ENCODE measurements around the gene F10.
A peak's percentile ranks its signal among the peaks of the same experiment; 100 is the strongest.
"Not testable (repeated sequence)": the region's sequence is repeated elsewhere in the genome, so short reads cannot be mapped to it uniquely, and the experiment has no call there.

Gene F10

DNA sequence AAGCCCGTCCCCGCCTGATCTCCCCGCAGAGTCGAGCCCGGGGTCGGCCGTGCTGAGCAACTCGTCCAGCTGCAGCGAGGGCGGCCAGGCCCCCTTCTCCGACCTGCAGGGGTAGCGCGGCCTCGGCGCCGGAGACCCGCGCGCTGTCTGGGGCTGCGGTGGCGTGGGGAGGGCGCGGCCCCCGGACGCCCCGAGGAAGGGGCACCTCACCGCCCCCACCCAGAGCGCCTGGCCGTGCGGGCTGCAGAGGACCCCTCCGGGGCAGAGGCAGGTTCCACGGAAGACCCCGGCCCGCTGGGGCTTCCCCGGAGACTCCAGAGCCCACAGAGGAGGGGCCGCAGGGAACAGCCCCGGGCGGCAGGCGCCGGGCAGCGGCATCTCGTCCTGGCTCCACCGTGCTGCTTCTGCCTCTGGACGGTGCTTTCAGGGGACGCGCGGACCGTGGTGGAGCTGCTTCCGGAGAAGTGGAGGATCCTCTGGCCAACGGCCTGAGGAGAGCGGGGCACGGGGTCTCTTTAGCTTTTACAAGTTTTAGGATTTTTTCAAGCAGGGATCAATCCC, 25.8 kb upstream of the F10 start:
- DNase-seq (ENCODE audit: low read depth) = no peak
- H3K4me3 ChIP-seq (ENCODE audit: low read depth, low read length) = no peak overlapping the region

DNA sequence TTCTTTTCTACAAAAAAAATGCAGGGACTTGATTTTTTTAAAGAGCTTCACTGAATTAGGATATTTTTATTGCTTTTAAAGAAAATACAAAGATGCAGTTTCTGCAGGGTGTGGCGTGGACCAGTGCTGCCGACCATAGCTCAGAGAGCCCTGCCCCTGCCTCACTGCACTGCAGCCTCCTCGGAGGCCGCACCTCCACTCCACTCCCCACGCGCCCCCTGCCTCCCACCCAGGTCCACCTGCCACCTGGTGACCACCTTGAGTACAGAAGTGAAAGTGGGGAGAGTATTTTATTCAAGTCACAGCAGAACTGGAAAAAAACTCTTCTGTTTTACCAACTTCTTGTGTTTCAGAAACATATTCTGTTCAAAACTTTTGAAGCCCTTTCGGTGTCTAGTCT, 24.9 kb upstream of the F10 start:
- H3K4me3 ChIP-seq (ENCODE audit: low read depth, low read length) = peak overlapping the region; percentile 11
- DNase-seq (ENCODE audit: low read depth) = no peak

DNA sequence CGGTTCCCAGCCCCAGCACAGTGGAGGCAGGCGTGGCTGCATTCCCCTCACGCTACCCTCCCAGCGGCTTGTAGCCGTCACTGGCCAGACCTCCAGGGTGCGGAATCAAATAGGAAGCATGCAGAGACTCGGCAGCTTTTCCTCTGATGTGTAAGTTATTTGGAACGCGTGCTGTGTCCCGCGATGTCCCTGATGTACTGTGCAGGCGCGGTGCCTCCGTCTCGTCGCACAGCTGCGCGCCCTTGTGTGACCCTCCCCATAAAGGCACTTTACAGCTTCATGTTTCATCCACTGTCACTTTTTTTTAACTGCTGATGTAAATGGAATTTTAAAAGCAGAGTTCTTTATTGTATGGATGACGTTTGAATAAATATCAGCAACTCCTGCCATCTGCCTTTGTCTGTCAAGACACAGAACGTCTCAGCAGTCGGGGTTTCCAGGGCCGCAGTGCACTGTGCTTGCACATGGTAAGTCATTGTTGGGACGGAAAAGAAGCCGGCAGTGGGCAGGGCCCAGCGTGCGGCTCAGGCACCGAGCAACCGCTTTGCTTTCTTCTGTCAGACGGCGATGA, 24.4 kb upstream of the F10 start:
- peak; percentile 46 for DNase-seq (ENCODE audit: low read depth)
- H3K4me3 ChIP-seq (ENCODE audit: low read depth, low read length) = peak overlapping the region; percentile 17

- DNase-seq (ENCODE audit: low read depth) = no peak
- H3K4me3 ChIP-seq (ENCODE audit: low read depth, low read length) = no peak overlapping the region
Observed at GRCh38 chr13:113099142-113099541, 23.5 kb upstream of the F10 start.

- H3K4me3 ChIP-seq (ENCODE audit: low read depth, low read length); DNase-seq (ENCODE audit: low read depth): not testable (repeated sequence)
Observed at GRCh38 chr13:113102302-113102701, 20.3 kb upstream of the F10 start.

DNA sequence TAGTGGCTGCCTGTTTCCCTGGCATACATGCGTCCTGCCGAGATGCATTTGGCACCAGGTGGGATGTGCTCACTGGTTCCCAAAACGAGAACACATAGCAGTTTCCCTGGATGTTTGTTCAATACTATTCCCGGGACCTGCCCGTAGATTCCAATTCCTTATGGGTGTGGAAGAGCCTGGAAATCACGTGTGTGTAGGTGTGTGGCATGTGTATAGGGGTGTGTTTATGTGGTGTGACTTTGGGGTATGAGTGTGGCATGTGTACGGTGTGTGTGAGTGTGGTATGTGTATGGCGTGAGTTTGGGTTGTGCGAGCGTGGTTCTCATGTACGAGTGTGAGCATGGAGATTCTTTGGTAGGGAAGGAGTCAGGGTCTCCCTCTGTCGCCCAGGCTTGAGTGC, 19.9 kb upstream of the F10 start:
- DNase-seq (ENCODE audit: low read depth) = no peak
- H3K4me3 ChIP-seq (ENCODE audit: low read depth, low read length) = no peak overlapping the region

- H3K4me3 ChIP-seq (ENCODE audit: low read depth, low read length) = no peak overlapping the region
- no peak for DNase-seq (ENCODE audit: low read depth)
Observed at GRCh38 chr13:113103646-113104045, 19.0 kb upstream of the F10 start.

DNA sequence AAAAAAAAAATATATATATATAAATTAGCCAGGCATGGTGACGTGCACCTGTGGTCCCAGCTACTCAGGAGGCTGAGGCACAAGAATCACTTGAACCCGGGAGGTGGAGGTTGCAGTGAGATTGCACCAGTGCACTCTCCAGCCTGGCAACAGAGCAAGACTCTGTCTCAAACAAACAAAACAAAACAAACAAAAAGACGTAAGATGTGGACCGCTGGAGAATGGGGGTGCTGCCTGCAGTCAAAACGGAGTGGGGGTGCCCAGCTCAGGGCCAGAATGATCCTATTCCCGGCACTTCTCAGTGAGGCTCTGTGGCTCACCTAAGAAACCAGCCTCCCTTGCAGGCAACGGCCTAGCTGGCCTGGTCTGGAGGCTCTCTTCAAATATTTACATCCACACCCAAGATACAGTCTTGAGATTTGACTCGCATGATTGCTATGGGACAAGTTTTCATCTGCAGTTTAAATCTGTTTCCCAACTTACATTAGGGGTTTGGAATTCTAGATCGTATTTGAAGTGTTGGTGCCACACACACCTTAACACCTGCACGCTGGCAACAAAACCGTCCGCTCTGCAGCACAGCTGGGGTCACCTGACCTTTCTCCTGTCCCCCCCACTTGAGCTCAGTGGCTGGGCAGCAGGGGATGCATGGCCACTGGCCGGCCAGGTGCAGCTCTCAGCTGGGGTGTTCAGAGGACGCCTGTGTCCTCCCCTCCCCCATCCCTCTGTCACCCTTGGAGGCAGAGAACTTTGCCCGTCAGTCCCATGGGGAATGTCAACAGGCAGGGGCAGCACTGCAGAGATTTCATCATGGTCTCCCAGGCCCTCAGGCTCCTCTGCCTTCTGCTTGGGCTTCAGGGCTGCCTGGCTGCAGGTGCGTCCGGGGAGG, 17.3 kb upstream of the F10 start, which contains the start of gene F7:
Gene F7, plus strand, starts transcription at position 760 of the 889 bp plus-strand sequence. Its CDS starts 51 bp downstream, at position 811.
- DNase-seq (ENCODE audit: low read depth) = no peak
- H3K4me3 ChIP-seq (ENCODE audit: low read depth, low read length) = no peak within 1 kb of the TSS

GRCh38 chr13:113105921-113106452, 16.6 kb upstream of the F10 start:
- DNase-seq (ENCODE audit: low read depth) = no peak
- no peak overlapping the region for H3K4me3 ChIP-seq (ENCODE audit: low read depth, low read length)

DNA sequence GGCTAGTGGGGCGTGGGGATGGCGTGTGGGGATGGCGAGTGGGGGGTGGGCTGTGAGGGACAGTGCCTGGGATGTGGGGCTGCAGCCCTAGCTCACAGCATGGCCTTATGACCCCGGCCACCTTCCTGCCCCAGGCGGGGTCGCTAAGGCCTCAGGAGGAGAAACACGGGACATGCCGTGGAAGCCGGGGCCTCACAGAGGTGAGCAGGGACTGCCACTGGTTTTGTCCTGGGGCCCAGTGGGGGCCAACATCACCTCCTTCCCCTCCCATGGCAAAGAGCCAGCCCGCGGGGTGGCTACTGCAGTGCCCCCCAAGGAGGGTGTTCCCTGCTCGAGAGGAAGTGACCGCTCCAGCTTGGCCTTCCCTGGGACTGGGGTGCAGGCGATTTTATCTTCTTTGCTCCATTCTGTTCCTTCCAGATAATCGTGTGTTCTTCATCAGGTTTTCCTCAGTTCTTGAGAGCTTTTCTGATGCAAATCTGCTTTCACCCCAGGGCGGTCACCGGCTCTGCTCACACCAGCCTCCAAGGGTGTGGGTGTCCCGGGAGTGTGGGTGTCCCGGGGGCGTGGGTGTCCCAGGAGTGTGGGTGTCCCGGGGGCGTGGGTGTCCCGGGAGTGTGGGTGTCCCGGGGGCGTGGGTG, 15.8 kb upstream of the F10 start:
- DNase-seq (ENCODE audit: low read depth) = no peak

DNA sequence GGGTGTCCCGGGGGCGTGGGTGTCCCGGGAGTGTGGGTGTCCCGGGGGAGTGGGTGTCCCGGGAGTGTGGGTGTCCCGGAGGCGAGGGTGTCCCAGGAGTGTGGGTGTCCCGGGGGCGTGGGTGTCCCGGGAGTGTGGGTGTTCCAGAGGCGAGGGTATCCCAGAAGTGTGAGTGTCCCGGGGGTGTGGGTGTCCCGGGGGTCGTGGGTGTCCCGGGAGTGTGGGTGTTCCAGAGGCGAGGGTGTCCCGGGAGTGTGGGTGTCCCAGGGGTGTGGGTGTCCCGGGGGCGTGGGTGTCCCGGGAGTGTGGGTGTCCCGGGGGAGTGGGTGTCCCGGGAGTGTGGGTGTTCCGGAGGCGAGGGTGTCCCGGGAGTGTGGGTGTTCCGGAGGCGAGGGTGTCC, 14.1 kb upstream of the F10 start:
- DNase-seq (ENCODE audit: low read depth); H3K4me3 ChIP-seq (ENCODE audit: low read depth, low read length): not testable (repeated sequence)

More for the DNA sequence above, 15.8 kb upstream of the F10 start:
- H3K4me3 ChIP-seq (ENCODE audit: low read depth, low read length) = no peak overlapping the region

GRCh38 chr13:113109151-113110047, 13.2 kb upstream of the F10 start:
- no peak overlapping the region for H3K4me3 ChIP-seq (ENCODE audit: low read depth, low read length)
- DNase-seq (ENCODE audit: low read depth) = no peak

DNA sequence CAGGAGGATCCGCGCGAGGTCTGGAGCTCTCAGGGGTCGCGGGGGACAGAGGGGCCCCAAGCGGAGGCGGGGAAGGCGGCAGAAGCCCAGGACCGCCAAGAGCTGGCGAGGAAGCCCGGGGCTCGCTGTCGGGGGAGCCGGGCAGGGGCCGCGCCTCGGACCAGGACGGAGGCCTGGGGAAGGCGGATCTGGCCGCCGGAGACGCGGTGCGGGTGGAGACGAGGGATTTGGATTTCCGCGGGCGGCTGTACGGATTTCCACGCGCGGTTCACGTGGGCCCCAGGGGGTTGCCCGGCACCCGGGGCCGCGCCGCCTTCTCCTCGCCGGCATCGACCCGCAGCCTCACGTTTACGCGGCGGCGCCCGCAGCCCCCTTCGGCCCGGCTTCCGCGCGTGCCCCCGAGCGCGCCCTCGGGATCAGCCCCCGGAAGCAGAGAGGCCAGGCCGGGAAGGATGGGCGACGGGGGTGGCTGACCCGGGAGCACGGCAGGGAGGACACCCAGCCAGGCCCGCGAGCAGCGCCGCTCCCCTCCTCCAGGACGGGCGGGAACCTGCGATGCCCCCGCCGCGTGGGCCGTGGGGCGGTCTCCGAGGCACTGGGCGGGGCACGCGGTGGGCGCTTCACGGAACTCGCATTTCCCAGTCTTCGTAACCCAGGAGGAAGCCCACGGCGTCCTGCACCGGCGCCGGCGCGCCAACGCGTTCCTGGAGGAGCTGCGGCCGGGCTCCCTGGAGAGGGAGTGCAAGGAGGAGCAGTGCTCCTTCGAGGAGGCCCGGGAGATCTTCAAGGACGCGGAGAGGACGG, 12.3 kb upstream of the F10 start:
- DNase-seq (ENCODE audit: low read depth) = no peak
- peak overlapping the region; percentile 33 for H3K4me3 ChIP-seq (ENCODE audit: low read depth, low read length)

DNA sequence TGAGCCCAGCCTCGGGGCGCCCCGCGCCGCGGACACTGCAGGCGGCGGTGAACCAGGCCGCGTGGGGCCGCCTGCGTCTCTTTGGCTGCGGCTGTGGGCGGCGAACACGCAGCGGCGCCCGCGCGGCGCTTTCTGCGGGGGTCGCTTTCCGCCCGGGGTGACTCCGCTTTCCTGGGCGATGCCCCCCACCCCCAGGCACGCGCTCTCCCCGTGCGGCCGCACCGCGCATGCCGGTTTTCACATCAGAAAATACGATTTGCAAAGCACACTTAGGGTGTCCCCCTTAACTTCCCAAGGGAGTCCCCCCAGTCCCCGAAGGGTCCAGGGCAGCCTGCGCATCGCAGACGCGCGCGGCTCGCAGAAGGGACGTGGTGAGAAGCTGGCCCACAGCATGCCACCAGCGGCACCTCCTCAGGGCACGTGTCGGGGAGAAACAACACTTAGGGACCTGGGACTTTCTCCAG, 11.7 kb upstream of the F10 start:
- no peak for DNase-seq (ENCODE audit: low read depth)
- H3K4me3 ChIP-seq (ENCODE audit: low read depth, low read length) = peak overlapping the region; percentile 33

DNA sequence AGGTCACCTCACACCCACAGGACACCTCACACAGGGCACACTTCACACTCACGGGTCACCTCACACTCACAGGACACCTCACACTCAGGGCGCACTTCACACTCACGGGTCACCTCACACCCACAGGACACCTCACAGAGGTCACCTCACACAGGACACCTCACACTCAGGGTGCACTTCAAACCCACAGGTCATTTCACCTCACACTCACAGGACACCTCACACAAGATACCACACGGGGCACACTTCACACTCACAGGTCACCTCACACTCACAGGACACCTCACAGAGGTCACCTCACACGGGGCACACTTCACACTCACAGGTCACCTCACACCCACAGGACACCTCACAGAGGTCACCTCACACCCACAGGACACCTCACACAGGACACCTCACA, 10.8 kb upstream of the F10 start:
- not testable (repeated sequence) for H3K4me3 ChIP-seq (ENCODE audit: low read depth, low read length); DNase-seq (ENCODE audit: low read depth)

GRCh38 chr13:113112475-113112874, 10.1 kb upstream of the F10 start:
- H3K4me3 ChIP-seq (ENCODE audit: low read depth, low read length); DNase-seq (ENCODE audit: low read depth): not testable (repeated sequence)

DNA sequence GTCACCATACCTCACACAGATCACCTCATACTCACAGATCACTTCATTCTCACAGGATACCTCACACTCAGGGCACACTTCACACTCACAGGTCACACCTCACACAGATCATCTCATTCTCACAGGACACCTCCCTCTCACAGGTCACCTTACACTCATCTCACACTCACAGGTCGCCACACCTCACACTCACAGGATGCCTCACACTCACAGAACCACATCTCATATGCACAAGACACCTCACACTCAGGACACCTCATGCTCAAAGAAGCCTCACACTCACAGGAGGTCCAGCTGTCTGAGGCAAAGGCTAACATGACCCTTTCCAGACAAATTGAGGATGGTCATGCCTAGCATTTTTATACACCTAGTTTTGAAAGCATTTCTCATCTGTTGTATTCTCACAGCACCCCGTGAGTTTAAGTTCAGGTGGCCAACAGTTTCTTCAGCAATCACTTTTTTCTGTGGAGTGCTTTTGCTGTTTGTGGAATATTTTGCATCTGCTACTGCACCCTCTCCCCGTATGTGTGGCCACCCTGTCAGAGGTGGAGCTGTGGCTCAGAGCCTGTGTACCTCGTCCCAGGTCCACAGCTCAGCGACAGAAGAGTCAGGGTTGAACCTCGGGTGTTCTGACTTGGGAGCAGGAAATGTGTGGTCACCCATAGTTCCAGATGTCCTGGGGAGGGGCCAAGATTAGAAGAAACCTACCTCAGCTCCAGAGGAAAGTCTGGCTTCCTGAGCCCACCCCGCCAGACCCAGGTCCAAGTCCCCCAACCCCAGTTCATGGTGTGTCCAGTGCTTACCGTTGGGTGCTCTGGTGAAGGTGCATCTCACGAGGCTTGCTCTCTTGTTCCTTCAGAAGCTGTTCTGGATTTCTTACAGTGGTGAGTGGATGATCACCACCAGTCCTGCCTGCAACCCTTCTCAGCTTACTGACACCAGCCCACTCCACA, 9.4 kb upstream of the F10 start:
- H3K4me3 ChIP-seq (ENCODE audit: low read depth, low read length) = no peak overlapping the region
- DNase-seq (ENCODE audit: low read depth) = no peak
